C4-2B (cell line): ENCODE results near the gene TRERF1.

Experiments
- CTCF ChIP-seq: fragments of 450-650 bp; conservative IDR thresholded peaks from 2 replicates; pipeline ENCODE4 v1.5.1; 2017; ENCODE audit warnings: mild to moderate bottlenecking
- ZFX ChIP-seq: fragments of 450-650 bp; IDR thresholded peaks from 2 replicates; pipeline ENCODE4 v1.6.1; 2017

- TF ChIP-seq CTCF (no peak), ZFX (no peak)
Observed at GRCh38 chr6:42236682-42237473, 214.8 kb downstream of the TRERF1 start.
